Duodenal mucosa (tissue), 2 donors: Measurements from ENCODE around the gene CYCS.

Experiments used
- H3K27ac ChIP-seq: one replicate; pipeline ENCODE4 v1.7.0; 2013; ENCODE audit warnings: low read depth, low read length
- H3K27me3 ChIP-seq, 2 donors: one replicate each; pipeline ENCODE4 v1.7.0; 2013; ENCODE audit warnings: low read length in 2 of 2, control low read depth in 1 of 2; ENCODE audit not compliant: insufficient read depth in 2 of 2, control insufficient read depth in 1 of 2
- H3K36me3 ChIP-seq, 2 donors: one replicate each; pipeline ENCODE4 v1.7.0; 2013; ENCODE audit warnings: low read length in 2 of 2, control low read depth in 1 of 2; ENCODE audit not compliant: insufficient read depth in 2 of 2, control insufficient read depth in 1 of 2
- H3K4me1 ChIP-seq, 2 donors: one replicate each; pipeline ENCODE4 v1.7.0; 2013; ENCODE audit warnings: low read length in 2 of 2, control low read depth in 1 of 2; ENCODE audit not compliant: insufficient read depth in 2 of 2, control insufficient read depth in 1 of 2
- H3K4me3 ChIP-seq, 2 donors: one replicate each; pipeline ENCODE4 v1.7.0; 2013; ENCODE audit warnings: low read length in 2 of 2, low read depth in 1 of 2
- H3K9ac ChIP-seq, 2 donors: one replicate each; pipeline ENCODE4 v1.7.0; 2013; ENCODE audit warnings: low read length in 2 of 2, low read depth in 1 of 2
- H3K9me3 ChIP-seq, 2 donors: one replicate each; pipeline ENCODE4 v1.7.0; 2013; ENCODE audit warnings: low read length in 2 of 2, control low read depth in 1 of 2; ENCODE audit not compliant: control insufficient read depth in 1 of 2

The CYCS gene

DNA sequence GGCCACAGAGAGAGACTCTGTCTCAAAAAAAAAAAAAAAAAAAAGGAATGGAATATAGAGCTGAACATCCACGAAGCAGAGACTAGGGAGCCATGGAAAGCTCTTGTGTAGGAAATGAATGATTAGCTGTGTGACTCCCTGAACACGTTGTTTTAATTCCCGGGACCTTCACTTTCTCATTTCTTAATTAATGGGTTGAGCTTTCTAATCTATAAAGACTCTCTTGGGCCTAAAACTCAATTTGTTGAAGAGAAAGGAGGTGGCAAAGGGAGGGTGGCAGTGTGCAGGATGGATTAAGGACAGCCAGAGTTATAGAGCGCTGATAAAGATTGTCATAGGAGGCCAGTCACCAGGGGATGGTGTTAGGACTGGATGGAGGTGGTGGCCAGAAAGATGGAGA lies 48.0 kb downstream of the CYCS start:
- H3K9me3 ChIP-seq: no peaks in the 10 kb centered on the region
- H3K27me3 ChIP-seq: no peaks in the 10 kb centered on the region
- H3K36me3 ChIP-seq: no peaks in the 10 kb centered on the region
- H3K9ac ChIP-seq: no peak overlapping the region
- no peaks in the 10 kb centered on the region for H3K4me1 ChIP-seq
- H3K4me3 ChIP-seq: no peak overlapping the region
- H3K27ac ChIP-seq: no peak overlapping the region

DNA sequence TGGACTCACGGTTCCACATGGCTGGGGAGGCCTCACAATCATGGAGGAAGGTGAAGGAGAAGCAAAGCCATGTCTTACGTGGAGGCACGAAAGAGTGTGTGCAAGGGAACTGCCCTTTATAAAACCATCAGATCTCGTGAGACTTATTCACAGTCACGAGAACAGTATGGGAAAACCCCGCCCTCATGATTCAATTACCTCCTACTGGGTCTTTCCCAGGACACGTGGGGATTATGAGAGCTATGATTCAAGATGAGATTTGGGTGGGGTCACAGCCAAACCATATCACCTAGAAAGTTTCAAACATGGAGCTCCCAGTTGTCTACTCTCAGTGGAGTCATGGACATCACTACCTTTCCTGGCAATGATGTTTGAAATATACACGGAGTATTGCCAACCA lies 49.6 kb downstream of the CYCS start:
- no peak overlapping the region for H3K4me3 ChIP-seq
- H3K36me3 ChIP-seq: no peaks in the 10 kb centered on the region
- H3K9ac ChIP-seq: no peak overlapping the region
- H3K27me3 ChIP-seq: no peaks in the 10 kb centered on the region
- H3K4me1 ChIP-seq: no peaks in the 10 kb centered on the region
- H3K9me3 ChIP-seq: no peaks in the 10 kb centered on the region
- no peak overlapping the region for H3K27ac ChIP-seq

- Histone ChIP-seq H3K9ac (no peak overlapping the region), H3K9me3 (no peaks in the 10 kb centered on the region), H3K4me1 (no peaks in the 10 kb centered on the region), H3K27ac (no peak overlapping the region), H3K36me3 (no peaks in the 10 kb centered on the region), H3K4me3 (no peak overlapping the region), H3K27me3 (no peaks in the 10 kb centered on the region)
Observed at GRCh38 chr7:25073451-25073850, 51.6 kb downstream of the CYCS start.
